Stimulated activated CD4-positive, alpha-beta T cell treated with anti-CD3 and anti-CD28 coated beads, TNF-alpha, amount 100 ng/mL, for 4 hours (primary cell): ENCODE measurements around the gene RBCK1.
"Not testable (repeated sequence)": the region's sequence is repeated elsewhere in the genome, so short reads cannot be mapped to it uniquely, and the experiment has no call there.

ENCODE experiments used
- DNase-seq, 3 experiments: peaks; one replicate each; pipeline ENCODE4 v3.0.0-alpha.2; 2020; ENCODE audit warnings: low read depth in 3 of 3

The RBCK1 gene

DNA sequence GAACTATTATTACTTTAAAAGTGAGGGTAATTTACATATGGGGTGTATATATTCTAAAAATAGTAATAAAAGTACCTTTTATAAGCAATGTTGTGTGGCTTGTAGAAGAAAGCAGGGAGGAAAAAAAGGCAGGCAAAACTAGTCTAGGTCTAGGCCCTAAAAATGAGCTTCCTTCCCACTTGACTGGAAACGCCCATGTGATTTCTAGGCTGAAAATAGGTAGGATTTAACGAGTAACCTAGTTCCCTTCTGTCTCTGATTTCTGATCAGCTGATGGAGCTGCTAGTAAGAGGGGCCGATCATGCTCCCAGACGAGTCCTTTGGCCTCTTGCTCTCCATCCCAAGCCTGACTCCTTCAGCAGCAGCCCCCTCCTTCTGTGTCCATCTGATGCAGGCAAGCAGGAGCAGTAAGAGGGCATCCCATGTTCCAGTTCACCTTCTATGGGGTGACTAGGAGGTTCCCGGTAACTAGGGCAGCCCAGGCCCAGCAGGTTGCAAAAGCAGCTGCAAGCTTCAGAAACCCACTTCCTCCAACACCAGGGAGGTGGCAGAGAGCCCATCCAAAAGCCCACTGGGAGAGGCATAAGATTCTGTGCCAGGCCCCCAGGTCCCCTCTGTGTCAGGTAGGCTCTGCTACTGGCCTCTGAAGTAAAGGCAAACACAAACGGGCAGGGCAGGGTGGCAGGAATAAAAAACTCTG, 29.8 kb downstream of the RBCK1 start:
- DNase-seq, result no peak

- peak in 1 of 3 experiments; percentile 47 for DNase-seq
Observed at GRCh38 chr20:438571-439469, 30.7 kb downstream of the RBCK1 start.

GRCh38 chr20:440148-440547, 32.0 kb downstream of the RBCK1 start:
- DNase-seq, result no peak

- DNase-seq, result no peak
Observed at GRCh38 chr20:440636-441035, 32.5 kb downstream of the RBCK1 start.

DNA sequence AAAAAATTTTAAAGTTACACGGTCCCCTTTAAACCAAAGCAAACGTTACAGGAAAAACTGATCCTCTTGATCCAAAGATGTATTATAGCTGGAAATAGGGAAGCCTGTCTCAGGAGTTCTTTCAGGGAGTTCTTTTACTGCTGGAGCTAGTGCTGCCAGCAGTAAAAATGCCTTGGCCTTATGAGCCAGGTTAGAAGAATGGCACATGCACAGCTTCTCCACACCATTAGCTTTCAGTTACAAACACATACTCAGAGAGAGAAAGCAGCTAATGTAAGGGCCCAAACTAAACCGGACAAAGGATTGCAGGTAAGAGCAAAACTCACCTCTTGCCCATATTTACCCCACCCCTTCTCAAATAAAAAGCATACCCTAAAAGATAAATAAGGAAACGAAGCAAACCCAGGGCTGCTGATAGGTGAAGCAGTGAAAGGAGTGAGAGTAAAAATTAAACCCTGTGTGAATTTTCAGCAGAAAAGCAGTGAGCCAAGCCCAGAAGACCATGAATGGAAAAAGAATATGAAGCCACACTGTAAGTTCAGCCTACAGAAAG, 35.2 kb downstream of the RBCK1 start:
- DNase-seq, result no peak

DNA sequence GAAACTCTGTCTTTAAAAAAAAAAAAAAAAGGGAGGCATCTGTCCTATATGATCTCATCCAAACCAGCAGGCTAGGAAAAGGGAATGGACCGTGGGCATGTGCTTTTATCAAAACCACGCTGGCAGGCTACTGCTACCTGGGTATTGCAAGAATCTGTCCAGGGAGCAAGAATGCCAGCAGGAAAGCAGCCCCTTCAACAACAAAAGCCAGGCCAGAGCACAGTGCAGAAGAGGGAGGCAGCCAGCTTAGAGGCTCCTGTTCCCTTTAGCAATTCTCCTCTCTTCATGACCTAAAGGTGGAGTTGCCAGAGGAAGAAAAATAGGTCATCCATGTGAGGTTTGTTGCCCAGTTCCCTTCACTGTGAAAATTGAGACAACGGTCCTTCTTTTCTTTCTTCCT, 36.0 kb downstream of the RBCK1 start:
- DNase-seq, result no peak

- no peak for DNase-seq
Observed at GRCh38 chr20:444862-445426, 36.8 kb downstream of the RBCK1 start.

DNA sequence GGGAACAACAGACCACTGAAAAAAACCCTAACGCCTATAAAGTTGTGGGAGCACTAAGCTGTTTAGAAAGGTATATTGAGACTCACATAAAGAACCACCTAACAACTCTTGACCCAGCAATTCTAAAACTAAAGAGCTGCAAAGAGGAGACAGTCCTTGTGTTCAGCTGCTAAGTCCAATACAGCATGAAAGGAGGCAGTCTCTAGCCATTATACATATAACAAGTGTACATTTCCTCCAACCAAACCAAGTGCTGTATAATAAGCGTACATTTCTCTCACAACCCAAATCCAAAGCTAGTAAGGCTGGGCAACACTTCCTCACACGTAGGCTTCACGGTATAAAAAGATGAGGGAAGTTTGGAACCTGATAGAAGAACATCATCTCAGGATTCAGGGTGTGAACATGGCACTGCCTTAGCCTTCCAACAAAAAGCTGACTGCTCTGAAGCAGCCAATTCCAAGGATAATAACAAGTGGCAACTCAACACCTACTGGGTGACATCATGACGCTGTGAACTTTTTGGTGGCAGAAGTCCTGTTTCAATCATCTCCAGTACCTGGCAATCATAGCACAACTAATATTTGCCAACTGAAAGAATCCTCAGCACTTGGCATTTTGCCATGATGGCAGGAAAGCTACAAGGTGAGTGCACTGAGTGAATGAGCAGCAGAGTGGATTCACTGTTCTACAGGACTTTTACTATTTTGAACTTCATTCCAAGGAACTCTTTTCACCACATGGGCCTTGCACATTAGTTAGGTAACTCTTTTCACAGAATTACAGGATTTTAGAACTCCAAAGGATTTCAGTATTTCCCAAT, 37.6 kb downstream of the RBCK1 start:
- DNase-seq, result no peak

DNA sequence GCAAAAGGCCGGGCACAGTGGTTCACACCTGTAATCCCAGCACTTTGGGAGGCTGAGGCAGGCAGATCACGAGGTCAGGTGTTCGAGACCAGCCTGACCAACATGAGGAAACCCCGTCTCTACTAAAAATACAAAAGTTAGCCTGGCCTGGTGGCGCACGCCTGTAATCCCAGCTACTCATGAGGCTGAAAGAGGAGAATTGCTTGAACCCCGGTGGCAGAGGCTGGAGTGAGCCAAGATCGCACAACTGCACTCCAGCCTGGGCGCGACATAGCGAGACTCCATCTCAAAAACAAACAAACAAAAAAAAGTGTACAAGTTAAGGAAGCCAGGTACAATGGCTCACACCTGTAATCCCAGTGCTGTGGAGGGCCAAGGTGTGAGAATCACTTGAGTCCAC, 43.9 kb downstream of the RBCK1 start:
- not testable (repeated sequence) for DNase-seq

GRCh38 chr20:454951-455350, 46.9 kb downstream of the RBCK1 start:
- no peak for DNase-seq

GRCh38 chr20:458776-459175, 50.7 kb downstream of the RBCK1 start:
- no peak for DNase-seq

DNA sequence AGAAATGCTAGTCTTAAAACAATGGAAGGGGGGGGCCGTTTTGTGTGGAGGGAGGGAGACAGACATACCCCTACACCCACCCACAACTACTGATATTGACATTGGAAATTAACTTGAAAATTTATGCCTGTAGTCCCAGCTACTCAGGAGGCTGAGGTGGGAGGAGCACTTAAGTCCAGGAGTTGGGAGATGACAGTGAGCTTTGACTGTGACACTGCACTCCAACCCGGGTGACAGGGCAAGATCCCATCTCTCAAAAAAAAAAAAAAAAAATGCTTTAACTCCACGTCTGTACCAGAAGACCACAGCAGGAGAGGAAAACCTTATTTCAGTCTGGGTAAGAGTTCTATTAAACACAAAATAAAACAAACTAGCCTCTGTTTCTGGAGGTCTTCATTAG, 52.1 kb downstream of the RBCK1 start:
- no peak for DNase-seq

GRCh38 chr20:460707-461106, 52.6 kb downstream of the RBCK1 start:
- DNase-seq, result no peak

DNA sequence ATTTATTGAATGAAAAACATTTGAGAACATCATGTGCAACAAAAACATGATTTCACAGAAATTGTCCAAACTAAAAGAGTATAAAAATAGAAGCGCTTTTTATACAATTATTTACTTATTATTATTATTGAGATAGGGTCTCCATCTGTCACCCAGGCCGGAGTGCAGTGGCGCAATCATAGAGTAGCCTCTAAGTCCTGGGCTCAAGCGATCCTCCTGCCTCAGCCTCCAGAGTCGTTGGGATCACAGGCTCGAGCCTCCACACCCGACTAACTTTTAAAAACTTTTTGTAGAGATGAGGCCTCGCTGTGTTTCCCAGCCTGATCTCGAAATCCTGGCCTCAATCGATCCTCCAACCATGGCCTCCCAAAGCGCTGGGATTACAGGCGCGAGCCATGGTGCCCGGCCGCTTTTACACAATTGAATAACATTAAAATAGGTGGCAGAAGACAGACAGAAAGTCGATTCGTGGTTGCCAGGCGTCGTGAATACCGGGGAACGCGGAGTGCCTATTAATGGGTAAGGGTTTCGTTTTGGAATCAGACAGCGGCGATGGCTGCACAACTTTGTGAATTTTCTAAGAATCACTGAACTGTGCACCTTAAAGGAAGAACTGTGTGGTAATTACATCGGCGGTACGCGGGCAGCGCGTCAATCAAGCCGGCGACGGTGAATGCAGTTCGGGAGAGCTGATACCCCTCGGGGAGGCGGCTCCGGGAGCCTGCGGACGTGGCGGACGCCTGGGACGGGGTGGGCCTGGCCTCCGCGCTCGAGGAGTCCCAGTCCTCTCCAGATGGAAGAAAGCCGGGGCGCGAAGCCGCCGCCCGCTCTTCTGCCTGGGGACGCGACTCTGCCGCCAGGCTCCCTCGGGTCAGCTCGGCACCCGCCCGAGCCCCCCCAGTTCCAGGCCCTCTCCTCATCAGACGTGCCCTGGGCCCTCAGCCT, 53.4 kb downstream of the RBCK1 start:
- DNase-seq, result peak; percentile 10 to 38 (median 18)

- peak; percentile 68 to 79 (median 75) for DNase-seq
Observed at GRCh38 chr20:462199-462991, 54.3 kb downstream of the RBCK1 start, which contains the start of gene TBC1D20. Gene TBC1D20 (minus strand): TSS chr20:462533. CDS start chr20:462405, 128 bp downstream.

DNA sequence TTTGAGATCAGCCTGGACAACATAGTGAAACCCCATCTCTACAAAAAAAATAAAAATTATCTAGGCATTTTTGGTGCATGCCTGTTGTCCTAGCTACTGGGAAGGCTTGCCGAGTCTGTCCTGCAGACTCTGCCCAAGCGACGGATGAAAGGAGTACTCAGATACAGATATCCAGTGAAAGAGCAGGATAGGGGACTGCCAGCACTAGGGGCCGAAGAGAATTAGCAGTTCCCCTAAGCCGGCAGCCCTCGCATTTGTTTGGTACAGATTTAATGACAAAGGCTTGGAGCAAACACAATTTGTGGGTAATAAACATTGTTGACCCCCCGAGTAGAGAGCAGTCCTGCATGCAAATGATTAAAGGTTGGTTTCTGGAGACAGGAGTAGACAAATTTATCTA, 59.7 kb downstream of the RBCK1 start:
- DNase-seq, result no peak

- no peak for DNase-seq
Observed at GRCh38 chr20:469746-470490, 61.8 kb downstream of the RBCK1 start.

DNA sequence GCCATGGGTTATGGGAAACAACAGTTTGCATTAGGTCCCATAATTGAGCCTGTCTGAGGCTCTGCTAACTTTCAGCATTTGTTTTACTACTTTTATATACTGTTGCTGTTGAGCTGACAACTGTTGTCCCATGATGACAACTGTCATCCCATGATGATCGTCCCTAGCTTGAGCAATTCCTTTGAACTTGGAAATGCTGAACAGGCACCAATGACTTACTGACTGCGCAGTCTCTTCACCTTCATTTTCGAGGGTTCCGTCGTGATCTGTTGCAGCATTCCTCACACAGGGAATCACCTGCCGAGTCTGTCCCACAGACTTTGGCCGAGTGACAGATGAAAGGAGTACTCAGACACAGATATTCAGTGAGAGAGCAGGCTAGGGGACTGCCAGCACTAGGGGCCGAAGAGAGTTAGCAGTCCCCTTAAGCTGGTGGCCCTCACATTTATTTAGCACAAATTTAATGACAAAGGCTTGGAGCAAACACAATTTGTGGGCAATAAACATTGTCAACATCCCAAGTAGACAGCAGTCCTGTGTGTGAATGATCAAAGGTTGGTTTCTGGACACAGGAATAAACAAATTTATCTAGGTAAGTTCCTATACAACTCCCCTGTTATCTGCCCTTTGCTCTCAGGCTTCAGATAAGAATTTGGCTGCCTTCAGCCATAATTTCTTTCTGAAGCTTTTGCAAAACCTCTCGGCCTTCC, 64.2 kb downstream of the RBCK1 start:
- no peak for DNase-seq
